DND-41 (cell line): ENCODE measurements around the gene KRTAP6-3.

Source experiments
- ATAC-seq: fragments of 200-7000 bp; cut with Tn5 transposase; 3 replicates; pipeline ENCODE4 v1.9.1; 2021; ENCODE audit warnings: low read depth; ENCODE audit not compliant: insufficient read depth
- DNase-seq: peaks from one replicate; pipeline ENCODE4 v3.0.0-alpha.2; 2020
- H2AFZ ChIP-seq: 2 replicates; pipeline ENCODE4 v1.6.0; 2012; ENCODE audit warnings: low read depth, low read length
- H3K27ac ChIP-seq: 2 replicates; pipeline ENCODE4 v1.5.1; 2012; ENCODE audit warnings: low read length, inconsistent platforms
- H3K27me3 ChIP-seq: fragments of 200-600 bp; sonication (generic); 2 replicates; pipeline ENCODE4 v1.6.0; 2012; ENCODE audit warnings: low read length, mild to moderate bottlenecking, inconsistent platforms; ENCODE audit not compliant: insufficient read depth, poor library complexity
- H3K36me3 ChIP-seq: 2 replicates; pipeline ENCODE4 v1.5.1; 2012; ENCODE audit warnings: low read length, inconsistent platforms; ENCODE audit not compliant: insufficient read depth
- H3K4me1 ChIP-seq: 2 replicates; pipeline ENCODE4 v1.5.1; 2012; ENCODE audit warnings: mild to moderate bottlenecking, low read length; ENCODE audit not compliant: insufficient read depth
- H3K4me2 ChIP-seq: 2 replicates; pipeline ENCODE4 v1.6.0; 2012; ENCODE audit warnings: mild to moderate bottlenecking, moderate library complexity, low read length, inconsistent platforms; ENCODE audit not compliant: insufficient read depth
- H3K4me3 ChIP-seq, 2 experiments: fragments of 200-600 bp in 1 of 2; shearing (Covaris generic) in 1 of 2; 2 replicates each; pipeline ENCODE4 v1.5.1; 2012 to 2016; ENCODE audit warnings: inconsistent platforms in 2 of 2, low read length in 2 of 2, mild to moderate bottlenecking in 2 of 2, low read depth in 1 of 2, moderate library complexity in 1 of 2
- H3K79me2 ChIP-seq: 2 replicates; pipeline ENCODE4 v1.6.0; 2012; ENCODE audit warnings: low read length, inconsistent platforms; ENCODE audit not compliant: insufficient read depth
- H3K9ac ChIP-seq: 2 replicates; pipeline ENCODE4 v1.6.0; 2012; ENCODE audit warnings: low read depth, mild to moderate bottlenecking, inconsistent platforms, low read length, moderate library complexity
- H3K9me3 ChIP-seq: 2 replicates; pipeline ENCODE4 v1.5.1; 2012; ENCODE audit warnings: low read length, moderate library complexity, mild to moderate bottlenecking, inconsistent platforms; ENCODE audit not compliant: insufficient read depth, severe bottlenecking
- H4K20me1 ChIP-seq: 2 replicates; pipeline ENCODE4 v1.6.0; 2012; ENCODE audit warnings: low read length; ENCODE audit not compliant: insufficient read depth
- EZH2 ChIP-seq: IDR thresholded peaks from 3 replicates; pipeline ENCODE4 v1.6.1; 2012; ENCODE audit warnings: borderline replicate concordance, low read depth, mild to moderate bottlenecking, moderate library complexity, low read length, inconsistent platforms; ENCODE audit not compliant: severe bottlenecking
- TF ChIP-seq, protein P1 (sequence below): IDR thresholded peaks from 2 replicates; pipeline ENCODE4 v1.5.1; 2012; ENCODE audit warnings: borderline replicate concordance, low read length, moderate library complexity, mild to moderate bottlenecking; ENCODE audit not compliant: poor library complexity, severe bottlenecking; ENCODE audit errors: extremely low read depth

KRTAP6-3 gene

DNA sequence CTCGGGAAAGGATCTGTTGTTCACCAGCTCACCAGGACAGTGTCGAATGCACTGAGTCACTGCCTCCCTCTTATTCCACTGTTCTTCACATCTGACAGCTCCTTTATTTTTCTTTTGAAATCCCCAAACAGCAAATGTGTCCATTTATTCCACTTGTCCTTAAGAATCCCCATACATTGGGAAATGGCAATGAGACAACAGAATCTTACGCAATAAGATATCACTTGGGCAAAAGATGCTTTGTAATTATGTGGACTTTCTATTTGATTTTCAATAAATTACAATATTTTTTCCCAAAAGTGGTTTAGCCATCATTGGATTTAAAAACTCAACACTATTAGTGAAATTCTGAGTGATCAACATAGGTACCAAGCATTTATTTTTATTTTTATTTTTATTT is 46.4 kb downstream of the KRTAP6-3 start:
- TF ChIP-seq, protein P1, sequence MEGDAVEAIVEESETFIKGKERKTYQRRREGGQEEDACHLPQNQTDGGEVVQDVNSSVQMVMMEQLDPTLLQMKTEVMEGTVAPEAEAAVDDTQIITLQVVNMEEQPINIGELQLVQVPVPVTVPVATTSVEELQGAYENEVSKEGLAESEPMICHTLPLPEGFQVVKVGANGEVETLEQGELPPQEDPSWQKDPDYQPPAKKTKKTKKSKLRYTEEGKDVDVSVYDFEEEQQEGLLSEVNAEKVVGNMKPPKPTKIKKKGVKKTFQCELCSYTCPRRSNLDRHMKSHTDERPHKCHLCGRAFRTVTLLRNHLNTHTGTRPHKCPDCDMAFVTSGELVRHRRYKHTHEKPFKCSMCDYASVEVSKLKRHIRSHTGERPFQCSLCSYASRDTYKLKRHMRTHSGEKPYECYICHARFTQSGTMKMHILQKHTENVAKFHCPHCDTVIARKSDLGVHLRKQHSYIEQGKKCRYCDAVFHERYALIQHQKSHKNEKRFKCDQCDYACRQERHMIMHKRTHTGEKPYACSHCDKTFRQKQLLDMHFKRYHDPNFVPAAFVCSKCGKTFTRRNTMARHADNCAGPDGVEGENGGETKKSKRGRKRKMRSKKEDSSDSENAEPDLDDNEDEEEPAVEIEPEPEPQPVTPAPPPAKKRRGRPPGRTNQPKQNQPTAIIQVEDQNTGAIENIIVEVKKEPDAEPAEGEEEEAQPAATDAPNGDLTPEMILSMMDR, result no peak
- no peak for TF ChIP-seq EZH2
- no peak for DNase-seq

DNA sequence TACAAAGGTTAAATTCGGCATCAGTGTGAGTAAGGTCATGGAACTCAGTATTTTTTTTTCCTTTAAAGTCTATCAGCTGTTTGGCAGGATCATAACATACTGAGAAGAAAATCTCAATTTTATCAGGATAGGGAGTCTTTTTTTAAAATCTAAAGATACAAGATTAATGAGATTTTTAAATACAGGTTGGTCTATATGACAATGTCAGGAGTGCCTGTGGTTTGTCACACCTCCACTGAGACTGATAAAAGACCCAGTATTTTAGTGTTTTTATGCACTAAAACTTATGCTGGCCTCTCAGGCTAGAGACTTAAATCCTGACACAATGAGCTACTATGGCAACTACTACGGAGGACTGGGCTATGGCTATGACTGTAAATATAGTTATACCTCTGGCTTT is 50.3 kb downstream of the KRTAP6-3 start, which contains the start of gene KRTAP20-3:
KRTAP20-3 (plus strand) TSS at position 301 of the 400 bp plus-strand sequence.
- TF ChIP-seq EZH2, result no peak
- TF ChIP-seq, protein P1, result no peak
- Histone ChIP-seq H3K36me3 (no peaks in the 10 kb centered on the region), H3K27me3 (no peaks in the 10 kb centered on the region), H4K20me1 (no peaks in the 10 kb centered on the region), H3K9me3 (no peaks in the 10 kb centered on the region), H3K27ac (no peak within 1 kb of the TSS), H3K9ac (no peak within 1 kb of the TSS), H3K4me1 (no peaks in the 10 kb centered on the region), H3K4me3 (no peak within 1 kb of the TSS), H3K79me2 (no peaks in the 10 kb centered on the region), H3K4me2 (no peak within 1 kb of the TSS), H2AFZ (no peak within 1 kb of the TSS)
- ATAC-seq, result no peak
- no peak for DNase-seq

More for the DNA sequence above, 46.4 kb downstream of the KRTAP6-3 start:
- Histone ChIP-seq H3K27ac (no peak overlapping the region), H3K27me3 (no peaks in the 10 kb centered on the region), H4K20me1 (no peaks in the 10 kb centered on the region), H3K79me2 (no peaks in the 10 kb centered on the region), H3K9me3 (no peaks in the 10 kb centered on the region), H3K4me2 (no peak overlapping the region), H3K9ac (no peak overlapping the region), H3K36me3 (no peaks in the 10 kb centered on the region), H3K4me1 (no peaks in the 10 kb centered on the region), H3K4me3 (no peak overlapping the region), H2AFZ (no peak overlapping the region)
- ATAC-seq, result no peak
